Astrocyte (in vitro differentiated cells and primary cell): ENCODE data around the gene SERPINA1. TPM values are rescaled to one million over a fixed set of nuclear protein-coding genes. Genes with fewer than 3 reads are reported as not detected.

Experiments
- DNase-seq: peaks from one replicate; pipeline ENCODE4 v3.0.0-alpha.2; 2010; ENCODE audit warnings: low read depth
- FAIRE-seq: peaks from 2 replicates; lab custom pipeline; 2011; peaks lifted over from hg19 to GRCh38; lab: Jason Lieb, UNC
- H2AFZ ChIP-seq: 2 replicates; pipeline ENCODE4 v1.6.0; 2012; ENCODE audit warnings: low read depth, low read length, inconsistent platforms
- H3K27ac ChIP-seq: 2 replicates; pipeline ENCODE4 v1.5.1; 2011; ENCODE audit warnings: low read depth, low read length, inconsistent platforms
- H3K27me3 ChIP-seq: 2 replicates; pipeline ENCODE4 v1.6.0; 2011; ENCODE audit warnings: low read length, inconsistent platforms; ENCODE audit not compliant: insufficient read depth
- H3K36me3 ChIP-seq: 2 replicates; pipeline ENCODE4 v1.5.1; 2011; ENCODE audit warnings: low read length, inconsistent platforms; ENCODE audit not compliant: insufficient read depth
- H3K4me1 ChIP-seq: 2 replicates; pipeline ENCODE4 v1.5.1; 2011; ENCODE audit warnings: low read length, inconsistent platforms; ENCODE audit not compliant: insufficient read depth
- H3K4me2 ChIP-seq: 2 replicates; pipeline ENCODE4 v1.6.0; 2012; ENCODE audit warnings: low read length, inconsistent platforms
- H3K4me3 ChIP-seq: 2 replicates; pipeline ENCODE4 v1.5.1; 2011; ENCODE audit warnings: low read depth, mild to moderate bottlenecking, low read length, inconsistent platforms; ENCODE audit not compliant: insufficient read depth
- H3K79me2 ChIP-seq: 2 replicates; pipeline ENCODE4 v1.6.0; 2012; ENCODE audit warnings: mild to moderate bottlenecking, low read length, inconsistent platforms; ENCODE audit not compliant: insufficient read depth
- H3K9ac ChIP-seq: 2 replicates; pipeline ENCODE4 v1.6.0; 2012; ENCODE audit warnings: mild to moderate bottlenecking, low read length, inconsistent platforms
- H3K9me3 ChIP-seq: 2 replicates; pipeline ENCODE4 v1.5.1; 2012; ENCODE audit warnings: low read depth, mild to moderate bottlenecking, low read length, inconsistent platforms; ENCODE audit not compliant: insufficient read depth
- H4K20me1 ChIP-seq: 2 replicates; pipeline ENCODE4 v1.6.0; 2012; ENCODE audit warnings: low read length, inconsistent platforms; ENCODE audit not compliant: insufficient read depth
- H3K27ac Mint-ChIP-seq: one replicate; pipeline ENCODE4 v1.8.0; 2021; ENCODE audit warnings: mild to moderate bottlenecking, mixed read lengths; ENCODE audit not compliant: unreplicated experiment
- H3K27me3 Mint-ChIP-seq: one replicate; pipeline ENCODE4 v1.8.0; 2021; ENCODE audit warnings: low read depth, mixed read lengths; ENCODE audit not compliant: unreplicated experiment
- H3K36me3 Mint-ChIP-seq: one replicate; pipeline ENCODE4 v1.8.0; 2021; ENCODE audit warnings: low read depth, mixed read lengths; ENCODE audit not compliant: unreplicated experiment
- H3K4me1 Mint-ChIP-seq: one replicate; pipeline ENCODE4 v1.8.0; 2021; ENCODE audit warnings: low read depth, mixed read lengths; ENCODE audit not compliant: unreplicated experiment
- H3K4me3 Mint-ChIP-seq: one replicate; pipeline ENCODE4 v1.8.0; 2021; ENCODE audit warnings: mild to moderate bottlenecking, moderate library complexity, mixed read lengths; ENCODE audit not compliant: unreplicated experiment
- H3K9me3 Mint-ChIP-seq: one replicate; pipeline ENCODE4 v1.8.0; 2021; ENCODE audit warnings: mild to moderate bottlenecking, mixed read lengths; ENCODE audit not compliant: unreplicated experiment
- EZH2 ChIP-seq: IDR thresholded peaks from 2 replicates; pipeline ENCODE4 v1.6.1; 2012; ENCODE audit warnings: mild to moderate bottlenecking, low read length, inconsistent platforms; ENCODE audit not compliant: insufficient read depth
- total RNA-seq: library from RNA; stranded (reverse); gene quantifications from 2 replicates; pipeline ENCODE4 v1.2.1, GENCODE V29; 2021
- TF ChIP-seq, protein P1 (sequence below): IDR thresholded peaks from 2 replicates; pipeline ENCODE4 v1.5.1; 2011; ENCODE audit warnings: low read depth, mild to moderate bottlenecking, inconsistent platforms, low read length, moderate library complexity; ENCODE audit not compliant: insufficient read depth

The SERPINA1 gene
- total RNA-seq, 1 donor from 2014 or later = 0.98 TPM

GRCh38 chr14:94394581-94395207 lies 6.3 kb upstream of the SERPINA1 start:
- Histone ChIP-seq H3K27me3 (no peaks in the 10 kb centered on the region), H2AFZ (no peak overlapping the region), H3K4me1 (peaks cover 11% of the 10 kb centered on the region), H3K9ac (no peak overlapping the region), H3K36me3 (no peaks in the 10 kb centered on the region), H3K4me3 (no peak overlapping the region), H3K4me2 (no peak overlapping the region), H3K27ac (no peak overlapping the region), H4K20me1 (no peaks in the 10 kb centered on the region), H3K9me3 (no peaks in the 10 kb centered on the region), H3K79me2 (no peaks in the 10 kb centered on the region)
- H3K4me1 Mint-ChIP-seq = peaks cover 16% of the 10 kb centered on the region
- no peaks in the 10 kb centered on the region for H3K36me3 Mint-ChIP-seq
- peak; percentile 59 for DNase-seq
- FAIRE-seq = no peak
- H3K27ac Mint-ChIP-seq = no peak overlapping the region
- H3K27me3 Mint-ChIP-seq = peaks cover 11% of the 10 kb centered on the region
- H3K4me3 Mint-ChIP-seq = no peak overlapping the region
- peaks cover 3% of the 10 kb centered on the region for H3K9me3 Mint-ChIP-seq
- TF ChIP-seq, protein P1, sequence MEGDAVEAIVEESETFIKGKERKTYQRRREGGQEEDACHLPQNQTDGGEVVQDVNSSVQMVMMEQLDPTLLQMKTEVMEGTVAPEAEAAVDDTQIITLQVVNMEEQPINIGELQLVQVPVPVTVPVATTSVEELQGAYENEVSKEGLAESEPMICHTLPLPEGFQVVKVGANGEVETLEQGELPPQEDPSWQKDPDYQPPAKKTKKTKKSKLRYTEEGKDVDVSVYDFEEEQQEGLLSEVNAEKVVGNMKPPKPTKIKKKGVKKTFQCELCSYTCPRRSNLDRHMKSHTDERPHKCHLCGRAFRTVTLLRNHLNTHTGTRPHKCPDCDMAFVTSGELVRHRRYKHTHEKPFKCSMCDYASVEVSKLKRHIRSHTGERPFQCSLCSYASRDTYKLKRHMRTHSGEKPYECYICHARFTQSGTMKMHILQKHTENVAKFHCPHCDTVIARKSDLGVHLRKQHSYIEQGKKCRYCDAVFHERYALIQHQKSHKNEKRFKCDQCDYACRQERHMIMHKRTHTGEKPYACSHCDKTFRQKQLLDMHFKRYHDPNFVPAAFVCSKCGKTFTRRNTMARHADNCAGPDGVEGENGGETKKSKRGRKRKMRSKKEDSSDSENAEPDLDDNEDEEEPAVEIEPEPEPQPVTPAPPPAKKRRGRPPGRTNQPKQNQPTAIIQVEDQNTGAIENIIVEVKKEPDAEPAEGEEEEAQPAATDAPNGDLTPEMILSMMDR = no peak
- no peak for TF ChIP-seq EZH2

DNA sequence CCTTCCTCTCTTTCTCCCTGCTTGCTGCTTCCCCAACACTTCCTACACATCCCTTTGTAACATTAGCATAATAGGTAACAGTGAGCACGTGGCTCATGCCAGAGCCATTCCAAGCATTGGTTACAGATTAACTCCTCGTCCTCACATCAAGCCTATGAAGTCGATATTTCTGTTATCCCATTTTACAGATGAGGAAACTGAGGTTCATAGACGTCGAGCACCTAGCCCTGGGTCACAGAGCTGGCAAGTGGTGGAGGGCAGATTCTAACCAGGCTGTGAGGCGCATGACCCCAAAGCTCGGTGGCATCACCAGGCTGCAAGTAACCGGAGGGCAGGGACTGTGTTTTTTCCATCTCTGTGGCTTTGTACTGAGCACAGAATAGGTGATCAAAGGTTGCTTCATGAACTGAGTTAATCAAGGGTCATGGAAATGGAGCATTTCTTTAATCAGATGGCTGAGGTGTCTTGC lies 5.7 kb upstream of the SERPINA1 start:
- Histone ChIP-seq H3K4me1 (peaks cover 12% of the 10 kb centered on the region), H3K79me2 (no peaks in the 10 kb centered on the region), H2AFZ (no peak overlapping the region), H4K20me1 (no peaks in the 10 kb centered on the region), H3K9me3 (no peaks in the 10 kb centered on the region), H3K4me2 (no peak overlapping the region), H3K4me3 (no peak overlapping the region), H3K27ac (no peak overlapping the region), H3K9ac (no peak overlapping the region), H3K27me3 (no peaks in the 10 kb centered on the region), H3K36me3 (no peaks in the 10 kb centered on the region)
- FAIRE-seq = no peak
- no peak for TF ChIP-seq EZH2
- TF ChIP-seq, protein P1 = no peak
- Mint-ChIP-seq H3K4me1 (peaks cover 16% of the 10 kb centered on the region), H3K4me3 (no peak overlapping the region), H3K27me3 (peaks cover 11% of the 10 kb centered on the region), H3K27ac (no peak overlapping the region), H3K9me3 (peaks cover 3% of the 10 kb centered on the region), H3K36me3 (no peaks in the 10 kb centered on the region)
- no peak for DNase-seq

DNA sequence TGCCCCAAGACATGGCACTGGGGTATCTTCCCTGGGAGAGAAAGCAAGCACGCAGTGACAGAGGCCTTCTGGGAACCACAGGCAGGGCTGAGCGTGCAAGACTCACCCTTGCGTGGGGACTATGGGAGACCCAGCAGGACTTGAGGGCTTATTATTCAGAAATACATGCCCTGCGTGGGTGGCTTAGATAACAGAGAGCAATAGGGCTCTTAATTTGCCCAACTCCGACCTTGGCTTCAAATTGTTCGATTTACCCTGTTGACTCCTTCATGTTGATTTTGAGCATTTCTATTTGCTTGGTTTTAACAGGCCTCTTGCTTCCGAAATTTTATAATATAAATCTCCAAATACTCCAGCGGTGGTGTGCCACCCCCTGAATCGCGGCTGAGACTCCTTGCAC lies 5.1 kb upstream of the SERPINA1 start:
- no peaks in the 10 kb centered on the region for H3K36me3 ChIP-seq
- TF ChIP-seq, protein P1 = no peak
- no peak for TF ChIP-seq EZH2
- H3K9ac ChIP-seq = no peak overlapping the region
- H3K4me2 ChIP-seq = no peak overlapping the region
- no peaks in the 10 kb centered on the region for H4K20me1 ChIP-seq
- peaks cover 18% of the 10 kb centered on the region for H3K4me1 ChIP-seq
- no peak overlapping the region for H3K27ac ChIP-seq
- FAIRE-seq (no peak), DNase-seq (no peak)
- H3K79me2 ChIP-seq = no peaks in the 10 kb centered on the region
- no peak overlapping the region for H2AFZ ChIP-seq
- Mint-ChIP-seq H3K27me3 (peaks cover 11% of the 10 kb centered on the region), H3K4me3 (no peak overlapping the region), H3K27ac (no peak overlapping the region), H3K4me1 (peaks cover 18% of the 10 kb centered on the region), H3K9me3 (peaks cover 3% of the 10 kb centered on the region), H3K36me3 (no peaks in the 10 kb centered on the region)
- no peaks in the 10 kb centered on the region for H3K9me3 ChIP-seq
- no peak overlapping the region for H3K4me3 ChIP-seq
- H3K27me3 ChIP-seq = no peaks in the 10 kb centered on the region
